Neural cell (in vitro differentiated cells): ENCODE measurements around the gene TAGLN3. TPM values are rescaled to one million over a fixed set of nuclear protein-coding genes. Genes with fewer than 3 reads are reported as not detected.

Source experiments
- H2AFZ ChIP-seq: fragments of 200-600, 300-800 bp; sonication (generic), shearing (Covaris generic); 2 replicates; pipeline ENCODE4 v1.6.0; 2014; ENCODE audit warnings: low read depth, mild to moderate bottlenecking, antibody characterized with exemption, low read length, moderate library complexity
- H3F3A ChIP-seq: fragments of 200-600 bp; shearing (Covaris generic); 2 replicates; pipeline ENCODE4 v1.6.1; 2016; ENCODE audit warnings: mild to moderate bottlenecking, moderate library complexity, mixed read lengths, antibody characterized with exemption, low read length; ENCODE audit not compliant: insufficient read depth, poor library complexity, severe bottlenecking
- H3K27ac ChIP-seq: fragments of 200-600, 300-800 bp; sonication (generic), shearing (Covaris generic); 2 replicates; pipeline ENCODE4 v1.5.1; 2014; ENCODE audit warnings: mild to moderate bottlenecking, low read length, moderate library complexity
- H3K27me3 ChIP-seq: fragments of 300-800, 200-600 bp; sonication (generic), shearing (Covaris generic); 2 replicates; pipeline ENCODE4 v1.6.0; 2014; ENCODE audit warnings: mild to moderate bottlenecking, low read depth, low read length, moderate library complexity; ENCODE audit not compliant: insufficient read depth
- H3K36me3 ChIP-seq: fragments of 300-800, 200-600 bp; sonication (generic), shearing (Covaris generic); 2 replicates; pipeline ENCODE4 v1.5.1; 2014; ENCODE audit warnings: mild to moderate bottlenecking, antibody characterized with exemption, low read length, moderate library complexity; ENCODE audit not compliant: insufficient read depth
- H3K4me2 ChIP-seq: fragments of 300-800, 200-600 bp; sonication (generic), shearing (Covaris generic); 2 replicates; pipeline ENCODE4 v1.6.0; 2014; ENCODE audit warnings: mild to moderate bottlenecking, low read length
- H3K4me3 ChIP-seq: fragments of 300-800, 200-600 bp; sonication (generic), shearing (Covaris generic); 2 replicates; pipeline ENCODE4 v1.5.1; 2014; ENCODE audit warnings: mild to moderate bottlenecking, low read length, moderate library complexity
- H3K79me2 ChIP-seq: fragments of 200-600 bp; shearing (Covaris generic); replicated peaks from 2 replicates; pipeline ENCODE4 v1.6.0; 2014; ENCODE audit warnings: mild to moderate bottlenecking, low read length, moderate library complexity; ENCODE audit not compliant: insufficient read depth
- H3K9ac ChIP-seq: fragments of 300-800, 200-600 bp; sonication (generic), shearing (Covaris generic); 2 replicates; pipeline ENCODE4 v1.6.1; 2016; ENCODE audit warnings: mild to moderate bottlenecking, low read length, mixed read lengths
- H3K9me2 ChIP-seq: fragments of 200-600 bp; shearing (Covaris generic); 2 replicates; pipeline ENCODE4 v1.6.1; 2016; ENCODE audit warnings: mild to moderate bottlenecking, low read length, mixed read lengths; ENCODE audit not compliant: insufficient read depth
- H3K9me3 ChIP-seq: fragments of 200-600, 300-800 bp; sonication (generic), shearing (Covaris generic); 2 replicates; pipeline ENCODE4 v1.6.1; 2016; ENCODE audit warnings: mild to moderate bottlenecking, mixed run types, low read length, moderate library complexity, mixed read lengths
- H4K20me1 ChIP-seq: fragments of 200-600 bp; shearing (Covaris generic); 2 replicates; pipeline ENCODE4 v1.6.1; 2016; ENCODE audit warnings: mild to moderate bottlenecking, mixed run types; ENCODE audit not compliant: insufficient read depth
- EP300 ChIP-seq: fragments of 450-650 bp; conservative IDR thresholded peaks from 2 replicates; pipeline ENCODE4 v1.6.1; 2014; ENCODE audit warnings: antibody characterized with exemption, mild to moderate bottlenecking, moderate library complexity; ENCODE audit not compliant: poor library complexity, severe bottlenecking
- EZH2 ChIP-seq: fragments of 200-600, 300-800 bp; shearing (Covaris generic), sonication (generic); IDR thresholded peaks from 2 replicates; pipeline ENCODE4 v1.6.1; 2014; ENCODE audit warnings: antibody characterized with exemption, low read length, borderline replicate concordance, mild to moderate bottlenecking; ENCODE audit not compliant: insufficient read depth, poor library complexity, severe bottlenecking
- MXI1 ChIP-seq: fragments of 450-650 bp; conservative IDR thresholded peaks from 2 replicates; pipeline ENCODE4 v1.6.1; 2014; ENCODE audit warnings: antibody characterized with exemption, mild to moderate bottlenecking; ENCODE audit not compliant: poor library complexity, severe bottlenecking
- POLR2AphosphoS5 ChIP-seq: IDR thresholded peaks from 2 replicates; pipeline ENCODE4 v1.6.1; 2012
- RAD21 ChIP-seq: fragments of 450-650 bp; conservative IDR thresholded peaks from 2 replicates; pipeline ENCODE4 v1.6.1; 2014; ENCODE audit warnings: antibody characterized with exemption, mild to moderate bottlenecking, moderate library complexity
- SMC3 ChIP-seq: fragments of 450-650 bp; conservative IDR thresholded peaks from 2 replicates; pipeline ENCODE4 v1.6.1; 2014; ENCODE audit warnings: antibody characterized with exemption, mild to moderate bottlenecking, moderate library complexity; ENCODE audit not compliant: poor library complexity
- TAF1 ChIP-seq: IDR thresholded peaks from 2 replicates; pipeline ENCODE4 v1.6.1; 2012; ENCODE audit warnings: low read depth
- polyA plus RNA-seq: library from polyadenylated mRNA; depleted of rRNA; stranded (reverse); fragments of >200 nt; gene quantifications from 2 replicates; pipeline ENCODE4 v1.2.3, GENCODE V29; 2014
- TF ChIP-seq, protein P1 (sequence below): IDR thresholded peaks from 2 replicates; pipeline ENCODE4 v1.6.1; 2012; ENCODE audit warnings: borderline replicate concordance
- TF ChIP-seq, protein P2 (sequence below): fragments of 450-650 bp; IDR thresholded peaks from 2 replicates; pipeline ENCODE4 v1.5.1; 2014; ENCODE audit warnings: antibody characterized with exemption, mild to moderate bottlenecking, moderate library complexity; ENCODE audit not compliant: poor library complexity, severe bottlenecking

Gene TAGLN3
- polyA plus RNA-seq, 1 donor from 2014 or later: 519 TPM

DNA sequence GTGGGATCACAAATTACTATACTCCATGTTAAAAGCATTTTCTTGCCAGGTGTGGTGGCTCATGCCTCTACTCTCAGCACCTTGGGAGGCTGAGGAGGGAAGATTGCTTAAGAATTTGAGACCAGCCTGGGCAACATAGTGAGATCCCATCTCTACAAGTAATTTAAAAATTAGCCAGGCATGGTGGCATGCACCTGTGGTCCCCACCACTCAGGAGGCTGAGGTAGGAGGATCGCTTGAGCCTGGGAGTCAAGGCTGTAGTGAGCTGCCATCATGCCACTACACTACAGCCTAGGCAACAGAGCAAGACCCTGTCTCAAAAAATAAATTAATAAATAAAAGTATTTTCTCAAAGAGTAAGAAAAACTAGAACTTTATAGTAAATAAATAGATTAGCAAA lies 42.8 kb upstream of the TAGLN3 start:
- H3K9me3 ChIP-seq: no peaks in the 10 kb centered on the region
- H3K9me2 ChIP-seq: no peaks in the 10 kb centered on the region
- H3K27me3 ChIP-seq: no peaks in the 10 kb centered on the region
- no peak for TF ChIP-seq MXI1
- no peak for TF ChIP-seq RAD21
- TF ChIP-seq SMC3: no peak
- TF ChIP-seq EP300: no peak
- TF ChIP-seq, protein P1, sequence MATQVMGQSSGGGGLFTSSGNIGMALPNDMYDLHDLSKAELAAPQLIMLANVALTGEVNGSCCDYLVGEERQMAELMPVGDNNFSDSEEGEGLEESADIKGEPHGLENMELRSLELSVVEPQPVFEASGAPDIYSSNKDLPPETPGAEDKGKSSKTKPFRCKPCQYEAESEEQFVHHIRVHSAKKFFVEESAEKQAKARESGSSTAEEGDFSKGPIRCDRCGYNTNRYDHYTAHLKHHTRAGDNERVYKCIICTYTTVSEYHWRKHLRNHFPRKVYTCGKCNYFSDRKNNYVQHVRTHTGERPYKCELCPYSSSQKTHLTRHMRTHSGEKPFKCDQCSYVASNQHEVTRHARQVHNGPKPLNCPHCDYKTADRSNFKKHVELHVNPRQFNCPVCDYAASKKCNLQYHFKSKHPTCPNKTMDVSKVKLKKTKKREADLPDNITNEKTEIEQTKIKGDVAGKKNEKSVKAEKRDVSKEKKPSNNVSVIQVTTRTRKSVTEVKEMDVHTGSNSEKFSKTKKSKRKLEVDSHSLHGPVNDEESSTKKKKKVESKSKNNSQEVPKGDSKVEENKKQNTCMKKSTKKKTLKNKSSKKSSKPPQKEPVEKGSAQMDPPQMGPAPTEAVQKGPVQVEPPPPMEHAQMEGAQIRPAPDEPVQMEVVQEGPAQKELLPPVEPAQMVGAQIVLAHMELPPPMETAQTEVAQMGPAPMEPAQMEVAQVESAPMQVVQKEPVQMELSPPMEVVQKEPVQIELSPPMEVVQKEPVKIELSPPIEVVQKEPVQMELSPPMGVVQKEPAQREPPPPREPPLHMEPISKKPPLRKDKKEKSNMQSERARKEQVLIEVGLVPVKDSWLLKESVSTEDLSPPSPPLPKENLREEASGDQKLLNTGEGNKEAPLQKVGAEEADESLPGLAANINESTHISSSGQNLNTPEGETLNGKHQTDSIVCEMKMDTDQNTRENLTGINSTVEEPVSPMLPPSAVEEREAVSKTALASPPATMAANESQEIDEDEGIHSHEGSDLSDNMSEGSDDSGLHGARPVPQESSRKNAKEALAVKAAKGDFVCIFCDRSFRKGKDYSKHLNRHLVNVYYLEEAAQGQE: no peak
- TF ChIP-seq, protein P2, sequence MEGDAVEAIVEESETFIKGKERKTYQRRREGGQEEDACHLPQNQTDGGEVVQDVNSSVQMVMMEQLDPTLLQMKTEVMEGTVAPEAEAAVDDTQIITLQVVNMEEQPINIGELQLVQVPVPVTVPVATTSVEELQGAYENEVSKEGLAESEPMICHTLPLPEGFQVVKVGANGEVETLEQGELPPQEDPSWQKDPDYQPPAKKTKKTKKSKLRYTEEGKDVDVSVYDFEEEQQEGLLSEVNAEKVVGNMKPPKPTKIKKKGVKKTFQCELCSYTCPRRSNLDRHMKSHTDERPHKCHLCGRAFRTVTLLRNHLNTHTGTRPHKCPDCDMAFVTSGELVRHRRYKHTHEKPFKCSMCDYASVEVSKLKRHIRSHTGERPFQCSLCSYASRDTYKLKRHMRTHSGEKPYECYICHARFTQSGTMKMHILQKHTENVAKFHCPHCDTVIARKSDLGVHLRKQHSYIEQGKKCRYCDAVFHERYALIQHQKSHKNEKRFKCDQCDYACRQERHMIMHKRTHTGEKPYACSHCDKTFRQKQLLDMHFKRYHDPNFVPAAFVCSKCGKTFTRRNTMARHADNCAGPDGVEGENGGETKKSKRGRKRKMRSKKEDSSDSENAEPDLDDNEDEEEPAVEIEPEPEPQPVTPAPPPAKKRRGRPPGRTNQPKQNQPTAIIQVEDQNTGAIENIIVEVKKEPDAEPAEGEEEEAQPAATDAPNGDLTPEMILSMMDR: no peak
- no peak for TF ChIP-seq EZH2
- TF ChIP-seq TAF1: no peak
- TF ChIP-seq POLR2AphosphoS5: no peak
- no peaks in the 10 kb centered on the region for H3K79me2 ChIP-seq
- H3F3A ChIP-seq: no peaks in the 10 kb centered on the region
- no peak overlapping the region for H3K9ac ChIP-seq
- H3K4me2 ChIP-seq: no peak overlapping the region
- no peaks in the 10 kb centered on the region for H4K20me1 ChIP-seq
- H3K27ac ChIP-seq: no peak overlapping the region
- H3K4me3 ChIP-seq: no peak overlapping the region
- H3K36me3 ChIP-seq: no peaks in the 10 kb centered on the region
- H2AFZ ChIP-seq: no peak overlapping the region

- TF ChIP-seq, protein P1: no peak
- no peak for TF ChIP-seq POLR2AphosphoS5
- no peak for TF ChIP-seq EZH2
- no peak for TF ChIP-seq SMC3
- TF ChIP-seq RAD21: no peak
- TF ChIP-seq EP300: no peak
- no peak for TF ChIP-seq MXI1
- TF ChIP-seq, protein P2: no peak
- H3K4me3 ChIP-seq: no peak overlapping the region
- H3K9me2 ChIP-seq: no peaks in the 10 kb centered on the region
- no peaks in the 10 kb centered on the region for H3K36me3 ChIP-seq
- no peak overlapping the region for H3K4me2 ChIP-seq
- no peak overlapping the region for H2AFZ ChIP-seq
- H4K20me1 ChIP-seq: no peaks in the 10 kb centered on the region
- H3K79me2 ChIP-seq: no peaks in the 10 kb centered on the region
- no peak overlapping the region for H3K9ac ChIP-seq
- no peaks in the 10 kb centered on the region for H3F3A ChIP-seq
- H3K27ac ChIP-seq: no peak overlapping the region
- H3K27me3 ChIP-seq: no peaks in the 10 kb centered on the region
- H3K9me3 ChIP-seq: no peaks in the 10 kb centered on the region
Measured at GRCh38 chr3:111956449-111956848, 42.3 kb upstream of the TAGLN3 start.
